DND-41 (cell line): ENCODE data around the gene CBX4.

ENCODE experiments used
- ATAC-seq: fragments of 200-7000 bp; cut with Tn5 transposase; 3 replicates; pipeline ENCODE4 v1.9.1; 2021; ENCODE audit warnings: low read depth; ENCODE audit not compliant: insufficient read depth
- DNase-seq: peaks from one replicate; pipeline ENCODE4 v3.0.0-alpha.2; 2020
- H2AFZ ChIP-seq: 2 replicates; pipeline ENCODE4 v1.6.0; 2012; ENCODE audit warnings: low read depth, low read length
- H3K27ac ChIP-seq: 2 replicates; pipeline ENCODE4 v1.5.1; 2012; ENCODE audit warnings: low read length, inconsistent platforms
- H3K27me3 ChIP-seq: fragments of 200-600 bp; sonication (generic); 2 replicates; pipeline ENCODE4 v1.6.0; 2012; ENCODE audit warnings: low read length, mild to moderate bottlenecking, inconsistent platforms; ENCODE audit not compliant: insufficient read depth, poor library complexity
- H3K36me3 ChIP-seq: 2 replicates; pipeline ENCODE4 v1.5.1; 2012; ENCODE audit warnings: low read length, inconsistent platforms; ENCODE audit not compliant: insufficient read depth
- H3K4me1 ChIP-seq: 2 replicates; pipeline ENCODE4 v1.5.1; 2012; ENCODE audit warnings: mild to moderate bottlenecking, low read length; ENCODE audit not compliant: insufficient read depth
- H3K4me2 ChIP-seq: 2 replicates; pipeline ENCODE4 v1.6.0; 2012; ENCODE audit warnings: mild to moderate bottlenecking, moderate library complexity, low read length, inconsistent platforms; ENCODE audit not compliant: insufficient read depth
- H3K4me3 ChIP-seq, 2 experiments: fragments of 200-600 bp in 1 of 2; shearing (Covaris generic) in 1 of 2; 2 replicates each; pipeline ENCODE4 v1.5.1; 2012 to 2016; ENCODE audit warnings: inconsistent platforms in 2 of 2, low read length in 2 of 2, mild to moderate bottlenecking in 2 of 2, low read depth in 1 of 2, moderate library complexity in 1 of 2
- H3K79me2 ChIP-seq: 2 replicates; pipeline ENCODE4 v1.6.0; 2012; ENCODE audit warnings: low read length, inconsistent platforms; ENCODE audit not compliant: insufficient read depth
- H3K9ac ChIP-seq: 2 replicates; pipeline ENCODE4 v1.6.0; 2012; ENCODE audit warnings: low read depth, mild to moderate bottlenecking, inconsistent platforms, low read length, moderate library complexity
- H3K9me3 ChIP-seq: 2 replicates; pipeline ENCODE4 v1.5.1; 2012; ENCODE audit warnings: low read length, moderate library complexity, mild to moderate bottlenecking, inconsistent platforms; ENCODE audit not compliant: insufficient read depth, severe bottlenecking
- H4K20me1 ChIP-seq: 2 replicates; pipeline ENCODE4 v1.6.0; 2012; ENCODE audit warnings: low read length; ENCODE audit not compliant: insufficient read depth
- CTCF ChIP-seq: IDR thresholded peaks from 2 replicates; pipeline ENCODE4 v1.5.1; 2012; ENCODE audit warnings: borderline replicate concordance, low read length, moderate library complexity, mild to moderate bottlenecking; ENCODE audit not compliant: poor library complexity, severe bottlenecking; ENCODE audit errors: extremely low read depth
- EZH2 ChIP-seq: IDR thresholded peaks from 3 replicates; pipeline ENCODE4 v1.6.1; 2012; ENCODE audit warnings: borderline replicate concordance, low read depth, mild to moderate bottlenecking, moderate library complexity, low read length, inconsistent platforms; ENCODE audit not compliant: severe bottlenecking

Gene CBX4

DNA sequence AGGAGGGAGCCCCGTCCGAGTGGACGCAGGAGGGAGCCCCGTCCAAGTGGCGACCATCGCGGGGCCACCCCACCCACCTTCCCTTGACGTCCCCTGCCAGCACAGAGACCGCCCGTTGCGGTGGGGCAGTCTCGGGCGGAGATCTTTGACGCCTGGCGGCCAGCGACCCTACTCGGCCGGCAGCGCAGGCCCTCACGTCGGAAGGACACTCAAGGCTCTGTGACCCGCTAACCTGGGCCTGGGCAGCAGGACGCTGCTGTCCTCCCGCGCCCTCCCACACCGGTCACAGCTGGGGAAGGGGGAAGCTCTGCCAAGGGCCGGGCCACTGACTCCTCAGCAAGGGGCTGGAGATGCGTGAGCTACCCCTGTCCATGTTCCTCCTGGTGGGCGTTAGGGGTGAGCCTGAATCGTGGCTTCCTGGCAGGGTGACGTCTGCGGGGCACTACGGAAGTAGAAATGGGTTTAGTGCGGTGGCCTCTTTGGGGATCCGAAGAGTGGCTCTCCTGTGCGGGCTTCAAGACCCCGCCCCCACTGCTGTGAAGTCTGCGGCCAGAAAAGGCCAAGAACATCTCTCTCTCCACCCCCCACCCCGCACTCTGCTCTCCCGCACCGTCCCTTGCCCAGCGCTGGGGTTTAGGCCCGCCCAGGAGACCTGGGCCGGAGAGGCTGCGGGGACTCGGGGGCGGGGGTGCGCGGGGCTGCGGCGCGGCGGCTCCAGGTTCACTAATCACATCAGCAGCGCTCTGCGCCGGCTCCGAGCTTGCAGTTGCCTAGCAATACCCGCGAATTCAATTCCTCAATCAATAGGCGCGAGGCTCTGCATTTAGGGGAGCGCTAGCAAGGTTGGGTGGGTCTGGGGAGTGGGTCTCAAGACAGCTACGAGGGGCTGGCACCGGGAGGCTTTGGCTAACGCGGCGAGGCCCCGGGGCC lies 48.2 kb downstream of the CBX4 start:
- H3K9me3 ChIP-seq = no peaks in the 10 kb centered on the region
- peaks cover 27% of the 10 kb centered on the region for H3K36me3 ChIP-seq
- no peak overlapping the region for H2AFZ ChIP-seq
- no peak overlapping the region for H3K9ac ChIP-seq
- ATAC-seq (no peak), DNase-seq (no peak)
- H4K20me1 ChIP-seq = peaks cover 37% of the 10 kb centered on the region
- no peaks in the 10 kb centered on the region for H3K27me3 ChIP-seq
- H3K79me2 ChIP-seq = peaks cover 17% of the 10 kb centered on the region
- H3K4me3 ChIP-seq = no peak overlapping the region
- H3K27ac ChIP-seq = no peak overlapping the region
- TF ChIP-seq CTCF (no peak), EZH2 (no peak)
- peaks cover 18% of the 10 kb centered on the region for H3K4me1 ChIP-seq
- H3K4me2 ChIP-seq = no peak overlapping the region

DNA sequence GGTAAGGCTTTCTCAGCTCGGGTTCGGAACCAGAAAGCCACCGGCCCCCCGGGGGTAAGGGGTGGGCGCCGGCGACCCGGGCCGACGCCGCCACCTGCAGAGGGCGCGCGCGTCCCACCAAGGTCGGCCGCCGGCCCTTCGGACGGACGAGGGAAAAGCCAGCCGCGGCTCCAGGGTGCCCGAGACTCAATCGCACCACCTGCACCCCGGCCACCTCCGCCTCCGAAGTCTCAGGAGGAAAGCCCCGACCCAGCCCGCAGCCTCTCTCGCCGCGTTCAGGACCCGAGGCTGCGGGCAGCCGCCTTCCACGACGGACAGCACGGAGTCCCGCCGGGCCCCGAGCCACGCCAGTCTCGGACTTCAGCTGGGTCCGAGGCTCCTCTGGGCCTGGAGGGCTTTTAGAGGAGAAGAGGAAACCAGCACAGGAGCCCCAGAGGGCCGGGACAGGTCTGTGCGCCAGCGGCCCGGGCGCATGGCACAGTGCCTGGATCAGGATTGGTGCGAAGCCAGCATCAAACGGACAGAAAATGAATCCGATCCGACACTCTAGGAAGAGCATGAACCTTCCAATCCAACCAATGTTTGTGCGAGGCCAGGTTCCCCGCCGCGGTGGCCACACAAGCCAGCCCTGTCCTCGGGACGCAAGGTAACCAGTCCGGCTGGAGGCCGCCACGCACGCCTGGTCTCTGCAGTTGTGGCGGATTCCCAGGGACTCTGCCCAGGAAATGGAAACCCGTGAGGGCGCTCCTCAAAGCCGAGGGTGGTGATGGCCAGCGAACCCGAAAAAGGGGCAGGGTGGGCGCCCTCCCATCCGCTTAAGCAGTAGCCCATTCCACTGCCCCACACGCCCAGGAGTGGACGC lies 49.1 kb downstream of the CBX4 start:
- Histone ChIP-seq H3K79me2 (peaks cover 9% of the 10 kb centered on the region), H3K4me3 (no peak overlapping the region), H3K4me2 (no peak overlapping the region), H3K4me1 (peaks cover 9% of the 10 kb centered on the region), H3K27ac (no peak overlapping the region), H3K9ac (no peak overlapping the region), H3K27me3 (no peaks in the 10 kb centered on the region), H3K36me3 (peaks cover 28% of the 10 kb centered on the region), H4K20me1 (peaks cover 39% of the 10 kb centered on the region), H2AFZ (no peak overlapping the region), H3K9me3 (no peaks in the 10 kb centered on the region)
- no peak for TF ChIP-seq EZH2
- TF ChIP-seq CTCF = no peak
- DNase-seq (no peak), ATAC-seq (no peak)

GRCh38 chr17:79788989-79789942 lies 50.0 kb downstream of the CBX4 start:
- no peak for ATAC-seq
- no peak for DNase-seq

More at GRCh38 chr17:79788989-79789942, 50.0 kb downstream of the CBX4 start:
- Histone ChIP-seq H3K27me3 (no peaks in the 10 kb centered on the region), H3K4me3 (no peak overlapping the region), H3K4me2 (no peak overlapping the region), H3K36me3 (peaks cover 29% of the 10 kb centered on the region), H3K79me2 (no peaks in the 10 kb centered on the region), H4K20me1 (peaks cover 39% of the 10 kb centered on the region), H3K9ac (no peak overlapping the region), H3K4me1 (0 out of 2 replicates have a peak, but pooled peaks cover under 1% of the 10 kb centered on the region), H3K9me3 (no peaks in the 10 kb centered on the region), H2AFZ (no peak overlapping the region), H3K27ac (no peak overlapping the region)
- no peak for TF ChIP-seq CTCF
- TF ChIP-seq EZH2 = no peak
